HuH-7 (cell line): ENCODE results near the gene OR5V1.
"Not testable (repeated sequence)": the region's sequence is repeated elsewhere in the genome, so short reads cannot be mapped to it uniquely, and the experiment has no call there.

Experiments used
- DNase-seq: peaks from one replicate; pipeline ENCODE4 v3.0.0; 2011; ENCODE audit warnings: low spot score

OR5V1 gene

DNA sequence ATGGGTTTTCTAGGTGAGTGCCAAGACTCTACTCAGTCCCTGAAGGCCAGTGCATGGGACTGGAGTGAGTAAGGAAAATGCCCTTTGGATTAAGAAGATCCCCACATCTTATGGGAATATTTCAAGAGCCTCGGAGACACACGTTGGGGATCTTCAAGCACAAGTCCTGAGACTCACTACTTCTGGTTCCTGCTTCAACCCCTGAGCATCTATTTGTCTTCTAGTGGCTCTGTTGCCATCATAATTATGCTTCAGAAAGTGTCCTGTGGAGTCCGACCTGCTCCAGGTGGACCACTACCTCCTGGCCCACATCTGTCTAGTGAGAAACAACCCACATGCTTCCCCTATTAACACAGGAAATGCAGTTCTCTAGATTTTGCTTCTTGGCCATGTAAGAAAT lies at the start of gene OR5V1:
OR5V1 (minus strand) TSS at position 101 of the 400 bp plus-strand sequence. CDS start 12,670 bp downstream, outside the sequence.
- DNase-seq = no peak

DNA sequence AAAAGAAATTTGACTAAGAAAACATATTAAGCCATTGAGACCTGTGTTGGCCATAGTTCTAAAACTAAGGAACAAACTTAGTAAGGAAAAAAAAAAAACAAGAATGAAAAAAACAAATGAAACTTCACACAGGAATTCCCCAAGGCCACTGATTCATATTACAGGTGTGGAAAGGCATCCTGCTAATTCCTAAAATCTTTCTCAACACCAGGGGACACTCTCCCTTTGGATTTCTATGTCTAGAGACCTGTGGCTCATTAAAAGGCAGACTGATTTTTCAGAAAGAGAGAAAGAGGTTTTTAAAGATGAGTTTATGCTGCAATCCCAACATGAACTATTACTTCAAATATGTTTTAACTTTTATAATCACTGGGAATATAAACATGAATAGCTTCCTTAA lies 45.9 kb upstream of the OR5V1 start, which contains the start of gene OR12D1:
OR12D1 (plus strand) TSS at position 341 of the 400 bp plus-strand sequence.
- no peak for DNase-seq

DNA sequence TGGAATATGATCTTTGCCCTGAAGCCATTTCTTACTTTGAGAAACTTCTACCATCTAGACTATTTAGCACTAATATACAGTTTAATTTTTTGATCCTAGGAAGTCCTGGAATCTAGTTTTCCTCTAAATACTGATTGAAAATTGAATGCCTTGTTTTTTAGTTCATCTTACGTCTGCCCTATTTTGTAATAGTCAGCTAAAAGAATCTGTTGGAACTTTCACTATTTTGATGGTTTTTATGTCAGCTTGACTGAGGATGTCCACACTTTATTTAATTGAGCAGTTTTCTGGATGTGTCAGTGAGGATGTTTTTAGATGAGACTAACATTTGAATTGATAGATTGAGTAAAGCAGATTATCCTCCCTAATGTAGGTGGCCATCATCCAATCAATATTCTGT lies 35.1 kb upstream of the OR5V1 start:
- no peak for DNase-seq

DNA sequence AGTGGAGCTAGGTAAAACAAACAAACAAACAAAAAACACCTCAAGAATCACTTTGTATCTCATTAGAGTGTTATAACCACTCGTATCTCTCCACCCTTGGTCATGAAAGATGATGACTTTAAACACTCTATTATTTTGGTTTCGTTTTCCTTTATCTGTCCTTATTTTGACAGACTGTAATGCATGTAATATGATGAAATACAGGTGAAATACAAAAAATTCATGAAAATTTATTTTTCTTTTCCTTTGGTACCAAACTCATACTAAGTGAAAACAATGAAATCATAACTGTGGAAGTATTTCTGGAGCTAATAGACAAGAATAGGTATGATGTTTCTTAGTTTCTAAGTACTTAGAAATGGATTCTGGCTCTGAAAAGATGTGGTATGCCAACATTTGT lies 30.9 kb upstream of the OR5V1 start:
- DNase-seq = no peak

DNA sequence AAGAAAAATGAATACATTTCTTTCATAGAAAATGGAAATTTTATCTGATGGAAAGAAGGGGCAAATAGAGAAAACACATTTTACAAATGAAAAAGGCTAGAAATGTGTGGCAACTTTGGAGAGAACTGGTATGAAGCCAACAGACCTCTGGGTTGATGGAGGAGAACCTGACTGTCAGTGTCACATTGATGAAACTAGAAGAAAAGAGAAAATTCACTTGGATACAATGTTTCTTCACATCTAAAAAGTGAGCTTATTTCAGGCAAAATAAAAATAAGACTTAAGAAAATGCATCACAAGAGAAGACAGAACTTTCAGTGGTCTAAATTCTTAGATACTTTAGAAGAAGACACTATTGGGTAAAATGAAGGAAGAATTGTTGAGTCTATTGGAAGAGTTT lies 26.7 kb upstream of the OR5V1 start, which contains the start of gene OR12D2:
OR12D2 (plus strand) TSS at position 301 of the 400 bp plus-strand sequence. CDS start 1,069 bp downstream, outside the sequence.
- DNase-seq = no peak

DNA sequence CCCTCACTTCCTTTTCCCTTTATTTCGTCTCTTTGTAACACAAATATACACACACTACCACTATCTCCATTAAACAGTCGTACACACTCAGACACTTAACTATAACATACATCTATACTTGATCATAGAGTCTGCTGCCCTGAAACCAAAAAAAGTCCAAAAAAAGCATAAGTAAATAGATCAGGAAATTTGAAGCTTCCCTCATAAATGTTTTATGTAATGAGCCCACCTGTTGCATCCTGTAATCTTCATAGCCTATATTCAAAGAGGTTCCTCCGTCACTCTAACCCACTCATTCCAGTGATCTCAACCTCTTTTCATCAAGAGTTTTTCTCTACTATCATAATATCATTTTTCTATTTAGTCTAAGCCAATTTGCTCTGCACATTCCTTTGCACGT lies 19.9 kb upstream of the OR5V1 start:
- no peak for DNase-seq

DNA sequence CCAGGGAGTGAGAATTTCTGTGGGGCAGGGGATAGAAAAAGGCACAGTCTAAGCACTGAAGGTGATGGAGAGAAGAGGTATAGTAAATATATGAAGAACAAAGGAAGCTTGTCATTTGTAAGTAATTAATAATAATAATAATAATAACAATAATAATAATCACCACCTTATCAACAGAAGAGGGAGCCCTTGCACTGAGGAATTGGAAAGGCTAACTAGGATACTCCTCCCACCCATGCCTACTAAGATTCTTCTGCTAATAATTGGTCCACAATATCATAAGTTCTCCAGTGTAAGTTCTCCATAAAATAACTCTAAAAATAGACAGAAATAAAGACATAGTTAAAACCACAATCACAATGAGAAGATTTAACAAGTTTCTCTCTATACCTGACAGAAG lies 7.3 kb upstream of the OR5V1 start:
- no peak for DNase-seq

DNA sequence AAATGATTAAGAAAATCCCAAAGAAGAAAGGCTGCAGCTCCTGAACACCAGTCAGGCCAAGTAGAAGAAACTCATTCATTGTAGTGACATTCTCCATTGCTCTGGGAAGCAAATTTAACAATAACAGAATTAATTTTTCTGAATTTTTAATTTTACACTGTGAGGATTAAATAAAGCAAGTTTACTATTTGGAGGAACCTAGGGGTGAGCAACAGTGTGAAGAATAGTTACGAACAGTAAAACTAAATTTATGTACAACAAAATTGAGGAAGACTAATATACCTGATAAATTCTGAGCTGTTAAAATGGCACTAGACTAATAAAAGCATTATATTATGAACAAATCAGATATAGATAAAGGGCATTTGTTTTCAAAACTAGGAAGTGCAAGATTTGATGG lies 6.5 kb upstream of the OR5V1 start, which contains the start of gene OR12D3:
OR12D3 (minus strand) TSS at position 101 of the 400 bp plus-strand sequence; CDS start at position 97, 4 bp downstream.
- no peak for DNase-seq

DNA sequence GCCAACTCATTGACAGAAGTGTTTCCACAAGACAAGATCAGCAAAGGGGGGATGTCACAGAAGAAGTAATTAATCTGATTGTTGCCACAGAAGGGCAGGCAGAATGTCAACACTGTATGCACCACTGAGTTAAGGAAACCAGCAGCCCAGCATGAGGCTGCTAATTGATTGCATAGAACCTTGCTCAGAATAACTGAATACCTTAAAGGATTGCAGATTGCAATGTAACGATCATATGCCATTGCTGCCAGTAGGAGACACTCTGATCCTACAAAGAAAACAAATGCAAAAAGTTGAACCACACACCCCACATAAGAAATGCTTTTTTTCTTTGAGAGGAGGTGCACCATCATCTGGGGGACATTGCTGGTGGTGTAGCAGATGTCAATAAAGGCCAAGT lies 13.1 kb downstream of the OR5V1 start:
- DNase-seq = no peak

DNA sequence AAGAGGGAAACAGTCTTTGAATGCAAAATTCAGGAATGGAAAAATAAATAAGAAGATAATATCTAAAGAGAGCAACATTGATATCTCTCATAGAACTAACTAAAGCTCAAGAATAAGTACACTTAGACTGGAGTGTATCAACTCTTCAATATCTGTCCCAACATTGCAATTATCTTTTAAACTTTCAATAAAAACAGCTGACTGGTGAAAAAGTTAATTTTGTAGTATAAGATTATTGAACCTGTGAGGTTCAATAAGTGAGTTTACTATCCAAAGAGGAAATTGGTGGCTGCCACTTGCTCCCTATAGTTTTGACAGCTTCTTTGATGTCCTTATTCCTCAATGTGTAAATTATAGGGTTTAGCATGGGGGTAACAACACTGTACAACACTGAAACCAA lies 13.7 kb downstream of the OR5V1 start:
- no peak for DNase-seq

DNA sequence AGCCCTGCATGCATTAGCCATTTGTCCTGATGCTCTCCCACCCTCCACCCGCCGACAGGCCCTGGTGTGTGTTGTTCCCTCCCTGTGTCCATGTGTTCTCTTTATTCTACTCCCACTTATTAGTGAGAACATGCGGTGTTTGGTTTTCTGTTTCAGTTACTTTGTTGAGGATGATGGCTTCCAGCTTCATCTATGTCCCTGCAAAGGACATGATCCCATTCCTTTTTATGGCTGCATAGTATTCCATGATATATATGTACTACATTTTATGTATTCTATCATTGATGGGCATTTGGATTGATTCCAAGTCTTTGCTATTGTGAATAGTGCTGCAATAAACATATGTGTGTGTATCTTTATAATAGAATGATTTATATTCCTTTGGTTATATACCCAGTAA lies 19.3 kb downstream of the OR5V1 start:
- not testable (repeated sequence) for DNase-seq

DNA sequence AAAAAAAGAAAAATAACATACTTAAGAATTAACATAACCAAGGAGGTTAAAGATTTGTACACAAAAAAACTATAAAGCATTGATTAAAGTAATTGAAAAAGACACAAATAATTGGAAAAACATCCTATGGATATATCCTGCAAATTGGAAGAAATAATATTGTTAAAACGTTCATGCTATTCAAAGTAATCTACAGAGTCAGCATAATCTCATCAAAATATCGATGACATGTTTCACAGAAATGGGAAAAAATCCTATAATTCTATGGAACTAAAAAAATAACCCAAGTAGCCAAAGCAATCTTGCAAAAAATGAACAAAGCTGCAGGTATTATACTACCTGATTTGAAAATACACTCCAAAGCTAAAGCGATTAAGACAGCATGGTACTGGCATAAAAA lies 23.3 kb downstream of the OR5V1 start:
- no peak for DNase-seq

DNA sequence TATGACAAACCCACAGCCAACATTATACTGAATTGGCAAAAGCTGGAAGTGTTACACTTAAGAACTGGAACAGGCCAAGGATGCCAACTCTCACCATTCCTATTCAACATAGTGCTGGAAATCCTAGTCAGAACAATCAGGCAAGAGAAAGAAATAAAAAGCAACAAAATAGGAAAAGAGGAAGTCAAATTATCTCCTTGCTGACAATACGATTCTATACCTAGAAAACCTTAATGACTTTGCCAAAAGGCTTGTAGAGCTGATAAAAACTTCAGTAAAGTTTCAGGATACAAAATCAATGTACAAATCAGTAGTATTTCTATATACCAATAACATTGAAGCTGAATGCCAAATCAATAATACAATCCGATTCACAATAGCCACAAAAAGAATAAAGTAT lies 32.4 kb downstream of the OR5V1 start:
- DNase-seq = no peak

DNA sequence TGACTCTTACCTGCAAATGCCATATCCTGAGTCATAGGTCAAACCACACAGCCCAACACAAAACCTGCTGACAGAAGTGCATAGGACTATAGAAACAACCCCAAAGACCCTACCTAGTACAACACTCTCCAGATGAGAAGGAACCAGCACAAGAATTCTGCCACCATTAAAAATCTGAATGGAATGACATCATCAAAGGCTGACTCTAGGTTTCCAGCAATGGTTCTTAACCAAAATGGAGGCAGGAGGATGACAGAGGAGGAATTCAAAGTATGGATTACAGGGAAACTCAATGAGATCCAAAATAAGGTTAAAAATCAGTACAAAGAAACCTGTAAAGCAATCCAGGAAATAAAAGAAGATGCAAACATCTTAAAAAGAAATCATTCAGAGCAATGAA lies 36.0 kb downstream of the OR5V1 start:
- no peak for DNase-seq

DNA sequence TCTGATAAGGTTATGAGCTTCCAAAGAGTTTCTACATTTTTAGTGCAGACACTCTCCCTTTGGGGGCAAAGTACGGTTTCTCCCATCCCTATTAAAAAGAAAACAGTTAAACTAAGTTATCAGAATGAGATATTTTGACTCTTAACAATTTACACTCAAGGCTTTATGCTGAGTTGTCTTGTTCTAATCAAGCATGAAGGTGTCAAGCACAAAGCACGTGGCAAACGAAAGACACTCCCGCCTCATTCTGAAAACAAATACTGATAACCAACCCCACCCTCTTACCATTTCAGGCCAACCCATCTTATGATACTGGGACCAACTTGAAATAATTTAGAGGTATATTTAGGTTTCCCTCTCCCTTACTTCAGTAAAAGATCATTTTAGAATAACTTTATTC lies 42.9 kb downstream of the OR5V1 start:
- no peak for DNase-seq

DNA sequence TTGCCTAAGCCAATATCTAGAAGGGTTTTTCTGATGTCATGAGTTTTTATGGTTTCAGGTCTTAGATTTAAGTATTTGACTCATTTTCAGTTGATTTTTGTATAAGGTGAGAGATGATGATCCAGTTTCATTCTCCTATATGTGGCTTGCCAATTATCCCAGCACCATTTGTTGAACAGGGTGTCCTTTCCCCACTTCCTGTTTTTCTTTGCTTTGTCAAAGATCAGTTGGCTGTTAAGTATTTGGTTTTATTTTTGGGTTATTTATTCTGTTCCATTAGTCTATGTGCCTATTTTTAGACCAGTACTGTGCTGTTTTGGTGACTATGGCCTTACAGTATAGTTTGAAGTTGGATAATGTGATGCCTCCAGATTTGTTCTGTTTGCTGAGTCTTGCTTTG lies 45.3 kb downstream of the OR5V1 start:
- not testable (repeated sequence) for DNase-seq

DNA sequence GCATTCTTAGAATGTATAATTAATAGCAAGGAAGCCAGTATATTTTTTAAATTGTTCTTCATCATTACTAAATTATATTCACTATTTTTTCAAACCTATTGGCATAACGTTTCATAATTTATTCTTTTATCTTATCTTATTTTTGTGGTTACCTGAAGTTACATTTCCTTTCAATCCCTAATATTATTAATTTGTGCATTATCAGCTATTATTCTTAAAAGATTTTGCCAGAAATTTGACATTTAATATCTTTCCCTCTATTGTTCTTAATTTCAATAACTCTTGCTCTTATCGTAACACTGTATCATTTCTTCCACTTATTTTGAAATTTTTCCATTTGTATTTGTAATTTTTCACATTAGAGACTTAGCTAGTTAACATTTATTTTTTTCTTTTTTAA lies 48.7 kb downstream of the OR5V1 start:
- DNase-seq = no peak
